PC-3 (cell line): ENCODE measurements around the gene ADAM11. TPM values are rescaled to one million over a fixed set of nuclear protein-coding genes. Genes with fewer than 3 reads are reported as not detected.
"Not testable (repeated sequence)": the region's sequence is repeated elsewhere in the genome, so short reads cannot be mapped to it uniquely, and the experiment has no call there.

Experiments
- ATAC-seq: fragments of 200-7000 bp; cut with Tn5 transposase; 2 replicates; pipeline ENCODE4 v1.9.1; 2020; ENCODE audit warnings: mild to moderate bottlenecking, moderate library complexity
- BruUV-seq: library from RNA; stranded (reverse); fragments of 400-500 nt; replicated peaks from 2 replicates; lab custom pipeline; 2021; lab: Mats Ljungman, UMichigan
- CTCF ChIA-PET: fragments of 300-600 bp; sonication (Branson Sonifier 250); formaldehyde crosslinking; loops from one replicate; lab custom pipeline; 2022; ENCODE audit warnings: antibody characterized with exemption; lab: Charles Lee
- POLR2A ChIA-PET: fragments of 300-600 bp; sonication (Branson Sonifier 250); formaldehyde crosslinking; loops from one replicate; lab custom pipeline; 2022; ENCODE audit warnings: antibody characterized with exemption; ENCODE audit not compliant: unreplicated experiment; lab: Charles Lee
- DNase-seq: peaks from one replicate; pipeline ENCODE4 v3.0.0-alpha.2; 2015
- H2AFZ ChIP-seq: fragments of 300-600 bp; sonication (generic); 2 replicates; pipeline ENCODE4 v1.6.0; 2016; ENCODE audit warnings: antibody characterized with exemption, low read length
- H3F3A ChIP-seq: fragments of 300-600 bp; sonication (generic); one replicate; pipeline ENCODE4 v1.6.0; 2017; ENCODE audit warnings: antibody characterized with exemption, low read length, control low read depth, mild to moderate bottlenecking; ENCODE audit not compliant: unreplicated experiment
- H3K27ac ChIP-seq: fragments of 300-600 bp; sonication (generic); 2 replicates; pipeline ENCODE4 v1.5.1; 2016; ENCODE audit warnings: mild to moderate bottlenecking, low read length
- H3K27me3 ChIP-seq: fragments of 300-600 bp; sonication (generic); 2 replicates; pipeline ENCODE4 v1.6.1; 2016; ENCODE audit warnings: low read length, mixed read lengths
- H3K36me3 ChIP-seq: fragments of 300-600 bp; sonication (generic); 2 replicates; pipeline ENCODE4 v1.6.1; 2016; ENCODE audit warnings: low read depth, mixed run types, low read length, mixed read lengths
- H3K4me1 ChIP-seq: fragments of 300-600 bp; sonication (generic); 2 replicates; pipeline ENCODE4 v1.5.1; 2016; ENCODE audit warnings: low read length; ENCODE audit not compliant: insufficient read depth
- H3K4me2 ChIP-seq: fragments of 300-600 bp; sonication (generic); 2 replicates; pipeline ENCODE4 v1.6.0; 2016; ENCODE audit warnings: low read length
- H3K4me3 ChIP-seq: fragments of 300-600 bp; sonication (generic); 2 replicates; pipeline ENCODE4 v1.5.1; 2016; ENCODE audit warnings: mild to moderate bottlenecking, low read length, mixed read lengths
- H3K79me2 ChIP-seq: fragments of 300-600 bp; sonication (generic); 2 replicates; pipeline ENCODE4 v1.6.1; 2017; ENCODE audit warnings: low read length, mixed read lengths
- H3K9ac ChIP-seq: fragments of 300-600 bp; sonication (generic); 2 replicates; pipeline ENCODE4 v1.6.0; 2016; ENCODE audit warnings: mild to moderate bottlenecking, low read length
- H3K9me2 ChIP-seq: fragments of 300-600 bp; sonication (generic); replicated peaks from 2 replicates; pipeline ENCODE4 v1.6.1; 2016; ENCODE audit warnings: mixed run types, low read length, mixed read lengths
- H3K9me3 ChIP-seq: fragments of 300-600 bp; sonication (generic); 2 replicates; pipeline ENCODE4 v1.6.1; 2016; ENCODE audit warnings: low read length, mixed read lengths
- H4K20me1 ChIP-seq: fragments of 300-600 bp; sonication (generic); 2 replicates; pipeline ENCODE4 v1.6.1; 2016; ENCODE audit warnings: low read length, mixed read lengths
- CTCF ChIP-seq: fragments of 300-600 bp; sonication (generic); conservative IDR thresholded peaks from 2 replicates; pipeline ENCODE4 v1.5.1; 2017; ENCODE audit warnings: antibody characterized with exemption, low read depth, mild to moderate bottlenecking, low read length
- EZH2 ChIP-seq: fragments of 300-600 bp; sonication (generic); IDR thresholded peaks from one replicate; pipeline ENCODE4 v1.6.1; 2017; ENCODE audit warnings: antibody characterized with exemption, mild to moderate bottlenecking, low read length; ENCODE audit not compliant: unreplicated experiment
- EZH2phosphoT487 ChIP-seq: fragments of 300-600 bp; sonication (generic); IDR thresholded peaks from 2 replicates; pipeline ENCODE4 v1.6.1; 2018; ENCODE audit warnings: mild to moderate bottlenecking, antibody characterized with exemption, low read length, borderline replicate concordance
- intact Hi-C: fragments of 100-400 bp; cut with micrococcal nuclease; formaldehyde crosslinking; loops from 2 replicates; pipeline ENCODE4 v1.9.0; 2023
- total RNA-seq: library from RNA; depleted of rRNA; stranded (reverse); fragments of >200 nt; gene quantifications from 2 replicates; pipeline ENCODE4 v1.2.3, GENCODE V29; 2014

ADAM11 gene
- total RNA-seq, 1 experiment from 2014 or later = 2.9 TPM

DNA sequence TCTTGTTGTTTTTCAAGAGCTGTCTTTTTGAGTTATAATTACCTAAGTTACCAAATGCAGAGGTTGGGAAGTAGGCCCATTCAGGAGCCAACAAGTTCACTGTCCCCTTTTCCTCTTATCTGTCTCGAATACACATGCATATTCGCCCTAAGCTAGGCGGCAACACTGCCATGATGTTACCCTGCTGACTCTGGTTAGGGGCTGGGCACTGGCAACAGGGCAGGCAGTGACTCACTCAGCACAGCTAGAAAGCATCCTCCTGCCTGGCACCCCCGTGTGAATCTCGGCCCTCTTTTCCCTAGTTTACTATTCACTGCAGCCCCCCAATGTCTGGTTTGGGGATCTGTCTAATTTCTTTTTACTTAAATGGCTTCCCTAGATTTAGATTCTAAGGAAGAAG lies 36.5 kb upstream of the ADAM11 start:
- Histone ChIP-seq H3K79me2 (no peaks in the 10 kb centered on the region), H3K9me3 (no peaks in the 10 kb centered on the region), H3K27ac (no peak overlapping the region), H4K20me1 (no peaks in the 10 kb centered on the region), H2AFZ (no peak overlapping the region), H3K9ac (no peak overlapping the region), H3K4me2 (no peak overlapping the region), H3K27me3 (no peaks in the 10 kb centered on the region), H3F3A (no peaks in the 10 kb centered on the region), H3K36me3 (peaks cover 43% of the 10 kb centered on the region), H3K9me2 (no peaks in the 10 kb centered on the region), H3K4me1 (no peaks in the 10 kb centered on the region), H3K4me3 (no peak overlapping the region)
- no TSS peak for BruUV-seq
- POLR2A ChIA-PET = no interaction called here
- intact Hi-C loops = no loop called here
- TF ChIP-seq EZH2phosphoT487 (no peak), CTCF (no peak), EZH2 (no peak)
- CTCF ChIA-PET = no interaction called here
- DNase-seq = no peak
- ATAC-seq = no peak

- H4K20me1 ChIP-seq, H3F3A ChIP-seq, H3K9me2 ChIP-seq, H3K9me3 ChIP-seq, intact Hi-C loops, H3K27me3 ChIP-seq, H3K4me3 ChIP-seq, CTCF ChIA-PET, H3K79me2 ChIP-seq, H3K9ac ChIP-seq, POLR2A ChIA-PET, H2AFZ ChIP-seq, H3K4me2 ChIP-seq, DNase-seq, BruUV-seq, ATAC-seq, H3K27ac ChIP-seq, H3K4me1 ChIP-seq: not testable (repeated sequence)
- H3K36me3 ChIP-seq = peaks cover 39% of the 10 kb centered on the region
Measured at GRCh38 chr17:44726121-44726520, 32.7 kb upstream of the ADAM11 start.

DNA sequence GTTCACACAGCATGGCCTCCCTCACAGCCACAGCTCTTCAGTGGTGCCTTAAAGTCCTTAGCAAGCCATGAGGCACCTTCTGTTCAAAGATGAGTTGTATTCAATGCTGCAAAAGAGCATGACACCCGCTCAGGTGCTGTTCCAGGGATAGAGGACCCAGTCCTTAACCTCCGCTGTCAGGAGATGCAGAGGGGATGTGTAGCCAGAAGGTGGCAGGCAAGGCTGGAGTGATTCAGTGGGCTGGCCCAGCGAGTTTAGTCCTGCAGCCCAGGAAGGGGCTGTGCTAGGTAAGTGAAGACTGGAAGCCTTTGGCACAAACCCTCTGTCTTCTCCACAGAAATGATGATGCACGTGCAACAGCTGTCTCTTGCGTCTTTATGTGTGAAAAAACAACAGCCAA lies 25.0 kb upstream of the ADAM11 start:
- Histone ChIP-seq H3F3A (no peaks in the 10 kb centered on the region), H3K9ac (no peak overlapping the region), H2AFZ (no peak overlapping the region), H3K27me3 (no peaks in the 10 kb centered on the region), H3K27ac (no peak overlapping the region), H3K4me3 (no peak overlapping the region), H3K4me1 (no peaks in the 10 kb centered on the region), H3K36me3 (peaks cover 38% of the 10 kb centered on the region), H4K20me1 (no peaks in the 10 kb centered on the region), H3K9me3 (no peaks in the 10 kb centered on the region), H3K4me2 (no peak overlapping the region), H3K9me2 (no peaks in the 10 kb centered on the region), H3K79me2 (no peaks in the 10 kb centered on the region)
- TF ChIP-seq CTCF (peak; percentile 67), EZH2 (no peak)
- intact Hi-C loops = no loop called here
- ATAC-seq (peak; percentile 80), DNase-seq (peak; percentile 50)
- BruUV-seq = no TSS peak
- CTCF ChIA-PET = no interaction called here
- POLR2A ChIA-PET = no interaction called here
